GM18505 (cell line): ENCODE measurements around the gene PDZK1IP1.
"Not testable (repeated sequence)": the region's sequence is repeated elsewhere in the genome, so short reads cannot be mapped to it uniquely, and the experiment has no call there.

ENCODE experiments used
- ATAC-seq: cut with Tn5 transposase; IDR thresholded peaks from one replicate; pipeline ENCODE4 v1.9.1; 2021; ENCODE audit not compliant: unreplicated experiment
- POLR2A ChIP-seq: IDR thresholded peaks from 4 replicates; pipeline ENCODE4 v1.6.1; 2011; ENCODE audit warnings: borderline replicate concordance; ENCODE audit not compliant: insufficient read depth, insufficient read length; ENCODE audit errors: extremely low read depth

PDZK1IP1 gene

DNA sequence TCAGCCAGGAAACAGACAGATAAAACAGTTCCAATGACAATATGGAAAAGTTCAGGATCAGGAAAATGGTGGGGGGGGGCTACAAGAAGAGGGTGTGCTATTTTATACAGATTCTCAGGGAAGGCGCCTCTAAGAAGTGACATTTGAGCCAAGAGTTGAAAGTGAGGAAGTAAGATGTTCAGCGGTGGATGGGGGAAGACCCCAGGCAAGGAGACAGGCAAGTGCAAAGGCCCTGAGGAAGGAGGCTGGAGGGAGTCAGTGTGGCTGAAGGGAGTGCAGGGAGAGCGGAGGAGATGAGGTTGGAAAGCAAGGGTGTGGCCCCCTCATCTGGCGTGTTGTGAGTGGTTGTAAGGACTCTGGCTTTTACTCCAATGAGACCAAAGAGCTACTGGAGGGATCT lies 8.4 kb upstream of the PDZK1IP1 start:
- TF ChIP-seq POLR2A = no peak
- ATAC-seq = no peak

DNA sequence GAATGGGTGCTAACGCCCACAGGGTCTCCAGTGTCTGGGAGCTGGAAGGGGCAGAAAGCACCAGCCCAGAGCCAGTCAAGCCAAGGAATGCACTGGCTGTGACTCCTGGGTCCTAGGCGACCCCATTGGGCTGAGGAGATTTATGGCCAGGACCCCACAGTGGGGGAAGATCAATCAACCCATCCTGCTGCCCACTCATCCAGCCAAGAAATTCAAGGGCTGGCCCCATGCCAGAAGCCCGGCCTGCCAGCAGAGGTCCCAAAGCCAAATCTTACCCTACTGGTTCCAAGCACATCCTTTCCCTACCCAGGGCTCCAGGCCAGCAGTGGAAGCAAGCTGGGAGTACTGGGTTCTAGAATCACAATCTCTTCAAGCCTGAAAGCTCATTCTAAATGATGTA lies 6.8 kb upstream of the PDZK1IP1 start:
- TF ChIP-seq POLR2A = no peak
- no peak for ATAC-seq

DNA sequence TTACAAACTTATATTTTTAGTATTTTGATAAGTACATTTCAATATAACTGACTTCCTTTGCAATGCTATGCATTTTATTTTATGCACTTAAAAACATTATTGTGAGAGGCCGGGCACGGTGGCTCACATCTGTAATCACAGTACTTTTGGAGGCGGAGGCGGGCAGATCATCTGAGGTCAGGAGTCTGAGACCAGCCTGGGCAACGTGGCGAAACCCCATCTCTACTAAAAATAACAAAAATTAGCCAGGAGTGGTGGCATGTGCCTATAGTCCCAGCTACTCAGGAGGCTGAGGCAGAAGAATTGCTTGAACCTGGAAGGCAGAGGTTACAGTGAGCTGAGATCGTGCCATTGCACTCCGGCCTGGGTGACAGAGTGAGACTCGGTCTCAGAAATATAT lies 6.1 kb upstream of the PDZK1IP1 start:
- ATAC-seq = not testable (repeated sequence)

- TF ChIP-seq POLR2A = no peak
- no peak for ATAC-seq
Observed at GRCh38 chr1:47194311-47194710, 4.5 kb upstream of the PDZK1IP1 start.

DNA sequence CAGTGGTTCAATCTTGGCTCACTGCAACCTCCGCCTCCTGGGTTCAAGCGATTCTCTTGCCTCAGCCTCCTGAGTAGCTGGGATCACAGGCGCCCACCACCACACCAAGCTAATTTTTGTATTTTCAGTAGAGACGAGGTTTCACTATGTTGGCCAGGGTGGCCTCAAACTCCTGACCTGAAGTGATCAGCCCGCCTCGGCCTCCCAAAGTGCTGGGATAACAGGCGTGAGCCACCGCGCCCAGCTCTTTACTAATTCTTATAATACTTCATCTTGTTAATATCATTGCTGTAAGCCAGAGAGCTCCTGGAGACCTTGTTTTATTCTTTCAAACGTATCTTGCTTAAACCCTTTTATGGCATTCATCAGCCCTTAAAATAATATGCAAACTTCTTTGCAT lies 3.7 kb upstream of the PDZK1IP1 start:
- not testable (repeated sequence) for ATAC-seq

DNA sequence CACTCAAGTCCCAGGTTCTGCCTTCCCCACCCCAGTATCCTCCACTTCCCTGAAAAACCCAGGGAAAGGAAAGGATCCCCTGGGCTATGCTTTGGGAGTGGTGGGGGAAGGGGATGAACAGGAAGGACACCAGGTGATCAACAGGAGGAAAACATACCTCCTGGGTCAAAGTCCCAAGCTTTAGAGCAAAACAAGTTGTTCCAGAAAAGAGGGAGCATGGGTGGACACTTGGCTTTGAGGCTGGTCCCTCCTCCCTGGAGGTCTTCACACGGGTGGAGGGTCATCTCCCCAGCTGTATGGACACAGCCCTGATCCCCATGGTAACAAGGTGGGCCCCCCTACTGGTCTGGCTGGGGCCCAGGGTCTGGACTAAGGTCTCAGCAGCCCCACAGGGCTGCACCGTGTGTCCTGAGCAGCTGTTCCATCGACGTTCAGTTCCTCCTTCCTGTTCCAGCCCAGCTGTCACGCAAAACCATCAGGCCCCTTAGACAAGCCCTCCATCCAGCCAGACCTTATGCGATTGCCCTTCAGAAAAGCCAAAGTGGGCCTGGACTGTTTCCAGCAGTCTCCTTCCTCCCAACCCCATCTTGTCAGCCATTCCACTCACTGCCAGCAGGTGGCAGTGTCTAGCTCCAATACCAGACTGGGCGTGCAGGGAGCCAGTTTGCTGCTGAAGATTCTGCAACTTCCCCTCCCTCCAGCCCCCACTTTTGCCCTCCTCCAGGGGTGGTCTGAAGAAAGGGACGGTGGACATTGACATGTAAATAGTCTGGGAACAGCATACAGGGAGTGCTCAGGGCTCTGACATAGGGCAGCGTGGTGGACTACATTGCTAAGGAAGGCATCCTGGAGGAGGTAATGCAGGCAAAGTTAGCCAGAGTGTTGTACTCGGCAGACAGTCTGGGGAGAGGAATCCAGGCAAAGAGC lies 2.9 kb upstream of the PDZK1IP1 start:
- TF ChIP-seq POLR2A = no peak
- ATAC-seq = no peak

DNA sequence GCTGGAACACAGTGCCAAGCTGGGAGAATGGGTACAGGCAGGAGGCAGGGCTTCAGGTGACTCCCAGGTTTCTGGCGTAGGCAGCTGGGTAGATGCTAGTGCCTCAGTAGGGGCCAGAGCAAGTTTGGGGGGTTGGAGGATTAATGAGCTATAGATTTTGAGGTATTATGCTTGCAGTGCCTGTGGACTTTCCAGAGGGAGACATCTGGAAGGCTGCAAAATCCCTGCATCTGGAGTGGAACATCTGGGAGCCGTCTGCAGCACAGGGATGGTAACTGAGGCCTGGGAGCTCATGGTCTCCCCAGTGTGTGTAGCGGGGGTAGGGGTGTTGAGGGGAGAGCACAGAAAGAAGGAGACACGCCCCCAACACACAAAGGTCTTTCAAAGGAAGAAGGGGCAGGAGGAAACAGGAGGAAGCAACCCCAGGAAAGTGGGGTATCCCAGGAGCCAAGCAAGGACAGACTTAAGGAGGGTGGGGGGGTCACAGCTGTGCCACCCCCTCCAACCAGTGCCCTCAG lies 2.2 kb upstream of the PDZK1IP1 start:
- no peak for TF ChIP-seq POLR2A
- no peak for ATAC-seq

DNA sequence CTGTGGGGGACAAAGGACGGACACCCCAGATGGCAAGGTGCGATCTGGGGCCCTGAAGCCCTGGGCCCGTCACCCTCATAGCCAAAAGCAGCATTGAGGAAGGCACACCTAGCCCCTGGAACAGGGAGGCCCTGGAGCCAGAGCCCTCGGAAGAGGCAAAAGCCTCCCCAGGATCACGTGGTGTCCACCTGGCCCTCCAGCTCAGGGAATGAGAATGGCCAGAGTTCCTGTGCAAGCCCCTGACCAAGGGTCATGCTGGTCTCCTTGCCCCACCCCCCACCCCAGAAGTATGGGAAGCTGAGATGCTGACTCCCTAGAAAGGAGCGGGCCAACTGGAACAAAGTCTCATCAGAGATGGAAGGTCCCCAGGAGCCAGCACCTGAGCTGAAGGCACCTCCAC lies 1.0 kb upstream of the PDZK1IP1 start:
- no peak for ATAC-seq
- no peak for TF ChIP-seq POLR2A

GRCh38 chr1:47190509-47190855 lies 646 bp upstream of the PDZK1IP1 start:
- no peak for ATAC-seq
- no peak for TF ChIP-seq POLR2A

DNA sequence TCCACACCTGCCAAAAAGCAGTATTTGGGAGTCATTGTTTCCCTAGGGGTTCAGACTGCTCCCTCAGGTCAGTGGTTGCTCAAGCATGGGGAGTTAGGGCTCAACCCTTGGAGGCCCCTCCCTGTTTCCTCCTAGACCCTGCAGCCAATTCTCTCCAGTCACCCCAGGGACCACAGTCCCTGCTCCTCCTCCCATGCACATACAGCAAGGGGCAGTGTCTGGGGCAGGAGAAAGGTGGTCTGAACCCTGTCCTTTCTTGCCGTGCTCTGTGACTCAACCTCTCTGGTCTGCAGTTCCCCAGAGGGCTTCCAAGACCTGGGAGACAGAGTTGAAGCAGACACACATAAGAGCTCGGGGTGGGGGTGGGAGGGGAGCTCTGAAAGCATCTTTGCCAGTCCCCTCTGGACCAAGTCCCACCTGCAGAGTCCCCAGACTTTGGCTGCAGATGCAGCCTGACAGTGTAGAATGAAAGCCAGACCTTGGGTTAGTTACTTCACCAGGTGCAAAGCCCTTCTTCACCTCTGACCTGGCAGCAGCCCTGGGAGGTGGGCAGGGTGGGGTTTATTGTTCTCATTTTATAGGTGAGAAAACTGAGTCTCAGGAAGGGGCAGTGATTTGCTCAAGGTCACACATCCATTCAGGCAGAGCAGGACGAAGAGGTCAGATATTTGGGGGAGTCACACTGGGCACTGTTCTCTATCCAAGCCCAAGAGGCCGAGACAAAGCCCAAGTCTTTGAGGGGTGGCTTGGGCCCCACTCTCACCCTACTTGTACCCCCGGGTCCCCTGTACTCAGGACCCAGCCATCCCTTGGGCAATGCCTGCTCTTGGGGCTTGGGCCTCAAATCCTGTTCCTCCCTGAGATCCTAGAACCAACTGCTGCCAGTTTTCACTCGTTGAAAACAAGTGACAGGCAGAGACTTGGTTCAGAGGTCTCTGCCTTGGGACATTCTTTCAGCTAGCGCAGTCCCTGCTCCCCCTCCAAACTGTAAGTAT lies 748 bp downstream of the PDZK1IP1 start:
- TF ChIP-seq POLR2A = no peak
- no peak for ATAC-seq

DNA sequence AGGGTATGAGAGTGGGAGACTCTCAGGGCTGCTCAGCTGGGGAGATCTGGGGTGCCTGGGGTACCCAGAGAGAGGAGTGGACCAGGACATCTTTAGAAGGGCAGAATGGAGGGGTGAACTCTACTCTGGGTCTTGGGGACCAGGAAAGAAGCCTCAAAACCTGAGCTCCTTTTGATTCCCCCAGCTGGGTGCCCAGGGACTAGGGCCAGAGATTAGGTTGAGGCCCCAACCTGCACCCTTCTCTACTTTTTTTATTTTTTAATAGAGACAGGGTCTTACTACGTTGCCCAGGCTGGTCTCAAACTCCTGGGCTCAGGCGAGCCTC lies 1.9 kb downstream of the PDZK1IP1 start:
- TF ChIP-seq POLR2A = no peak
- ATAC-seq = no peak

- TF ChIP-seq POLR2A = no peak
- no peak for ATAC-seq
Observed at GRCh38 chr1:47187231-47187925, 2.5 kb downstream of the PDZK1IP1 start.

DNA sequence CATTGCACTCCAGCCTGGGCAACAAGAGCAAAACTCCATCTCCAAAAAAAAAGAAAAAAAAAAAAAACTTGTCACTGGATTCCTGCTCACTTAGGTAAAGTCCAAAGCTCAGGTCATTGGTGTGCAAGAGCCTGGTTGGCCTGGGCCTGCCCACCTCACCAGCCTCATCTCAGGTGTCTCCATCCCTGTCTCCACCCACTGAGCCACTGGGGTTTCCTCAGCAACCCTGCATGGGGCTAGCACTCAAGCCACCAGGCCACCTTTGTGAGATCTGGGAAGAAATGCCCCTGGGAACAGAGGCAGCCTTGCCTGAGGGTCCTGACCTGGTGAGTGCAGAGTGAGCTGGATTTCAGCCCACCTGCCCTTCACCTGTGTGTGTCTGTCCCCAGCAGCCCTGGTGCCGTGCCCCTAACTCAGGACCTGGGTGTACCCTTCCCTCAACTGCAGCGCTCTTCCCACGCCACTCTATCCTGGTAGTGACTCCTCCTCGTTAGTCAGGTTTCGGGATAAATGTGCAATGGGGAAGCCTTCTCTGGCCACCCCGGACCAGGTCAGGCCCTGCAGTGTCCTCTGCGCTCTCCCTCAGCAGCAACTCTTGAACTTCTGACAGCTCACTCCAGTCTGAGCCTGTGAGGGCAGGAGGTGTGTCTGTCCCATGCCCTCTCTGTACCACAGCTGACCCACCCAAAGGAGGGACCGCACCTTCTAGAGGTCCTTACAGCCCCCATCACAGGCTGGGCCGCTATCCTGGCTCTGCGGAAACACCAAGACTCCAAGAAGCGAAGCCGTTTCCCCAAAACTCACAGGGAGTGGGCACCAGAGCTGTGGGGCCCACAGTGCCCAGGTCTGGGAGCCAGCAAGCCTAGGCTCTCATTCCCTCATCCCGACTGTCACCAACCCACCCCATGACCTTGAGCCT lies 3.3 kb downstream of the PDZK1IP1 start:
- TF ChIP-seq POLR2A = no peak
- ATAC-seq = no peak
